NCI-H460 (cell line): ENCODE measurements around the gene GPR161. TPM values are rescaled to one million over a fixed set of nuclear protein-coding genes. Genes with fewer than 3 reads are reported as not detected.
"Not testable (repeated sequence)": the region's sequence is repeated elsewhere in the genome, so short reads cannot be mapped to it uniquely, and the experiment has no call there.

Source experiments
- DNase-seq: peaks from one replicate; pipeline ENCODE4 v3.0.0-alpha.2; 2016; ENCODE audit warnings: low read depth; ENCODE audit errors: extremely low read depth
- total RNA-seq: library from RNA; depleted of rRNA; stranded (reverse); fragments of >200 nt; shearing (Covaris generic); gene quantifications from 2 replicates; pipeline ENCODE4 v1.2.3, GENCODE V29; 2014

Gene GPR161
- total RNA-seq, 1 experiment from 2014 or later, result 2.1 TPM

DNA sequence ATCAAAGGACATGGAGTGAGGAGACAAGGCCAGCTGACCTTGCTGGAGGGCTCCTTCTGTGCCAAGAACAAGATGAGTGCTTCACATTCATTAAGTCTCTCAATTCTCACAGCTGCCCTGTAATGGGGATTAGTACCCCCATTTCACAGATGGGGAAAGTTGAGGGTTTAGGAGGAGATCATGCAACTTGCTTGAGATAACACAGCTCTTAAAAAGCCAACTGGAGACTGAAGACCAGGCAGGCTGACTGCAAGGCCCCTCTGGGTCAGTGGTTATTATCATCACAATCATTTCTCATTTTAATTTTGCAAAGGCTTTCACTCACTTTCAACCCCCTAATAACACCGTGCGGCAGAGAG, 46.8 kb downstream of the GPR161 start:
- DNase-seq, result no peak

GRCh38 chr1:168089326-168089978, 47.3 kb downstream of the GPR161 start:
- no peak for DNase-seq

DNA sequence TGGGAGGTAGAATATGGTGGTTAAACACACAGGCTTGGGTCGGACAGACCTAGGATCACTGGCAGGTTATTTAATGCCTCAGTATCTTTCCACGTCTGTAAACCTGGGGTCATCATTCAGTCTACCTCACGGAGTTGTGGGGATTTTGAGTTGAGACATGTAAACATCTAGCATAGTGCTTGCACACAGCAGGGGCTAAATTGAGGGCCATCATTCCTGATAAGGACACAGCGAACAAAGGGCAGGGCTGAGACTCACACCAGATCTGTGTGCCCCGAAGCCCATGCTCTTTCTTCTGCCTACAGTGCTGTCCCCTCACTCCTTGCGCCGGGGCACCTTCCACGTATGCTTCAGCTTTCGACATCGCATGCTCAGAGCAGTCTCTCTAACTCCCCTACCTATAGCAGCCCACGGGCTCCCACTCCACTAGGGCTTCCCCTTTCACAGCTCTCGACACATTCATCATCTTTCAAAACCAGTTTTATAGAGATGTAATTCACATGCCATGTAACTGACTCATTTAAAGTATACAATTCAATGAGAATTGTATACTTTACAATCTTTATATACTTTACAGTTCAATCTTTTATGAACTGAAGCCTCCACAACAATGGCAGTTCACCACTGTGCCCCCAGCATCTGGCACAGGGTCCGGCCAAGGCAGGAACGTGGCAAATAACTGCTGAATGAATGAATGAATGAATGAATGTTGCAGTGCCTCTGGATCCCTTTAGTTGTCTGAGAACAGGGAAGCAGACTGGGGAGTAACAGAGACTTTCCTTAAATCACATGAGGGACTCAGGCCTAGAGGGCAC, 48.0 kb downstream of the GPR161 start:
- DNase-seq, result no peak

DNA sequence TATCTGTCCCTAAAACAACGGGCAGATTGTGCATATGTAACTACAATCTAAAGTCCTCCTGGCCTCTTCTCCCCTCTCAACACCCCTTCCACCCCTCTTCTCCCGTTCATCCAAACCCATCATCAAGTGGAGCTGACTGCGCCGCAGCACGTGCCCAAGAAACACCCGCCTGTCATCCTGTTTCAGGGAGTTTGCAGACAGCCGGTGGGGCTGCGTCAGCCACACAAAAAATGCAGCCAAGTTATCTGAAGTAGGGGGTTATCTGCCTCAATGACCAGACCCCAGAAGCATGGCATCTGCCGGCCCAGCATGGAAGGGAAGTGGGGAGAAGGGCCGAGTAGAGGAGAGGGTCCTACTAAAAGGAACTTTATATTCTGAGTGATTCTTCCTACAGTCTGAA, 49.0 kb downstream of the GPR161 start:
- no peak for DNase-seq

GRCh38 chr1:168086438-168086837, 50.3 kb downstream of the GPR161 start:
- no peak for DNase-seq

- no peak for DNase-seq
These were observed 51.3 kb downstream of the GPR161 start for GRCh38 chr1:168085401-168085872.

DNA sequence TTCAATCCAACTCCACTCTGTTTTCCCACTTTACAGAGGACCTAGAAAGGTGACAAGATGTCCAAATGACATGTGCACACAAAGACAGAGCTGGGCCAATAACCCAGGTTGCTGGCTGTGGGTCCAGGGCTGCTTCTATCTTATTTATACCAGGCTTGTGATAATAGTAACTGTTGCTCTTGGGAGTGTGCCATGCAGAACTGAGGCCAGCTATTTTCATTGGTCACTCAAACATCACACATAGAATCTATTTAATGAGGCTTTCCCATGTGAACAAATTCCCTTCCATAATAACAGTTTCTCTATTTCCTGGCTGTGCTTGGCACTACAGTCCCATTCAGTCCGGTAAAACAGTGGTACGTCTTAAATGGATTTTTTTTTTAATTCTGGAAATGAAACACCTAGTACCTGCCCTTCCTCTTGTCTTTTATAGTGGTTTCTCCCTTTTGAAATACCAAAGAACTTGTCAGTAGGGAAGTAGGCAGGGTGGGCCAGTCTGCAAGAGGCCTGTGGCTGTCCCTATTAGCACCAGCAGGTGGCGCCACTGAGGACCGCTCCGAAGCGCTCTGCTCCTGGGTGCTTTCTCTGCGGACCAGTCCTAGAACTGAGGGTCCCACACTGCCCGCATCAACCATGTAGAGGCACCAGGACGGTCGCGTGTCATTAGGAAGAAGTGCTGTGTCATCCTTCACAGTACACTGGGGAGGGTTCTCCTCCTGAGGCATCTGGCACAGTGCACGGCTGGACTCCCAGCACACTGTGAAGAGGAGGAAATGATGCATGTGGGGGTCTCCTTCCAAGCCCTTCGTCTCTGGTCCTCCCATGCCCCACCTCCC, 52.1 kb downstream of the GPR161 start:
- DNase-seq, result peak; percentile 38

DNA sequence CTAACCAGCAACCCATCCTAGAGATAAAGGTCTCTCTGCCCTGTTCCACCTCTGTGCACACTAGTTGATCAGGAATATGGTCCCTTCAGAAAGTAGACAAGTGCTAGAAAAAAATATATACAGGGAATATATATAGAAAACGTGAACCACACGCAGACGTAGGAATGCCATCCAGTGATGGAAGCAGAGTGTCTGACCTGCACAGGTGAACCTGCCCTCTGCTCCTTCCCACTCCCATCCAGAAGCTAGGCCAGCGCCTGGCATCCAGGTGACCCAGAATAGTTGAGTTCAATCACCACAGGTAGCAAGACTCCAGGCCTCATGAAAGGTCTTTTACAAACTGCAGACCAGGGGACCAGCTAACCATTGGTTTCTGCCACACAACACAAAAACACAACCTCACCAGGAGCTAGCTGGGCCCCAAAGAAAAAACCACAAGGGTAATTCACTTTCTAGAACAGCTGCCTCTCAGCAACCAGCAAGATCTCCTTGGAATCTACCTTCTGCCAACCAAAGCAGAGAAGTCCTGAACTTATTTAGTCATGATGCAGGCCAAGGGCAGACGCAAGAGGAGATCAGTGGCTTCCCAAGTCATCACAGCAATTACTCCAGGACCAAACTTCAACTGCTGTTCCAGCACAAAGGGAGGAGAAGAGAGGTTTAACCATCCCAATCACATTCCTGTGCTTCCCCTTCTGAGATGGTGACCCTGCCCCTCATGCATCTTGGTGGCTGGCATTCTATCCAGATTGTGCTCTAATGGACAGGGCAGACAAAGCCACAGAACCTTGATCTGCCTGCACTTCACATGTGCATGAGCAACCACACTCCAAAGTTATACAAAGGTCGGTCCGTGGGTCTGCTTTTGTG, 53.0 kb downstream of the GPR161 start:
- DNase-seq, result no peak

DNA sequence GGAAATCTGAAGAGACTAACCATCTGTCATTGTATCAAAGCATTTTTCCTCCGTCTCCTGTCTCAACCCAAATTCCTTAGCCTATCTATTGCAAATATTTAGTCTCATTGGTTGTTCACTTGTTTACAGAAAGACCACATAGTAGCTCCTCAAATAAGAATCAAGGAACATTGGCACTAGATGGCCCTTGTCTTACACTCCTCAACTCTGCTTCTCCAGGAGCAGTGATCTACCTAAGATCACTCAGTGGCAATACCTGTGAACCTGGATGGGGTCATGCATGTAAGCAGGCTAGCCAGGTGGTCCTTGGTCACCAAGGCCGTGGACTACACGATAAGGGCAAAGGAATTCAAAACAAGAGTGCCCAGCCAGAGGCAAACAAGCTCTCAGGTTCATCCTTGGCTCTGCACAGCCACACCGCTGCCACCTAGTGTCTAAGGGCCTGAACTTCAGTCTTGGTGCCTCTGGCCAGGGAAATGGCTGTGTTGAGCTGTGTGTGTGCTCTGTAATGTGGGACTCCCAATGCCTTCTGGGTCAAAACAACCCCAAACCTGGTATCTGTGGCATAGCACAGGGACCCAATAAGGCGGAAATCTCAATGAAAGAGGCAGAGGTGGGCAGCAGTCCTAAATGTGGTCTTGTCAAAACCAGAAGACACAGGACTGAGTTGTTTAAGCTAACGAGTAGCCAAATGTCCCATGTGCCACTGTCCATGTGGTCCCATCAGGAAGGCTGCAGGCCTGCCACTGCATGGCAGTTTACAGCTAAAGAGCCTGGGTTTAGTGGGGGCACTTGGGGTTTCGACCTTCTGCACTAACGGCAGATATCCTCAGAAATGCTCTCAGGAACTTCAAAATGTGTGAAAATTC, 54.5 kb downstream of the GPR161 start:
- peak; percentile 79 for DNase-seq

DNA sequence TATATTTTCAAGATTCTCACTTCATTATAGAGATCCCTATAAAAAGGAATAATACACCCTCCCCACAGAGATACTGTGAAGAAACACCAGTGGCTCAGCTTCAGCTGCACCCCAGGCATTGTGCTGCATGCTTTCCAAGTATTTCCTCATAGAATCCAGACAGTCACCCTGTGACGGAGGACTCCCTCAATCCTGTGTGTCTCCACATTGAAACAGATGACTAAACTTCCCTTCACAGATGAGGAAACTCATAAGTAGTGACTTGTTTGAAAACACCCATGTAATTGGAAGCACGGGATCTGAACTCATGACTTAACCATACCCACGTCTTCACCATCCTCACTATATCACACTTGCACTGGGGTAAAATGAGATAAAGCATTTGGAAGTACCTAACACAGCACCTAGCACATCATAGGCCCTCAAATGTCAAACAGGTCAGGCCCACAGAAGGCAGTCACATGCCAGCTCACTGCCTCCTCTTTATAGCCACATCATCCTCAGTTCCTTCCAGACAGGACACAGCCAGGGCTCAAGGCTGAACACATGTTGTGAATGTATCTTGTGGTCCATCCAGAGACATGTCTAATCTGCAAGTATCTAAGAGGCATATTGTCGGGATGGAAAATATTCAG, 55.2 kb downstream of the GPR161 start:
- DNase-seq, result no peak

DNA sequence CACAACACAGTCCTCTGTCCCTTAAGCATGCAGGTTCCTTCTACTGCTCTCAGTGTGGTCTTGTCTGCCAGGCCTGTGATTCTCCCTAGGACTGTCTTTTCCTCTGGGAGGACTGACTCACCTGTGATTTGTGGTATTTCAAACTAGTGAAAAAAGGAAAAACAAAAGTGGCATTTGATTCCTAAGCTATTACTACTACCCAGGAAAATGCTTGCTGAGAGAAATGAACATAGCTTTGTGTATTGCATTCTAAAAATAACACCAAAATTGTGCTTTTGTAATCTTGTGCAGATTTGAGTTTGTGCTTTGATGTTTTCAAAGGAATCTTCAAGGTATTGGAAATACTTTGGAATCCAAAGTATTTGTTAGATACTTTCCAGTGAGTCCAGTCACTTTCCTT, 57.0 kb downstream of the GPR161 start:
- DNase-seq, result no peak

GRCh38 chr1:168069384-168069783, 67.3 kb downstream of the GPR161 start:
- no peak for DNase-seq

- DNase-seq, result no peak
These were observed 71.2 kb downstream of the GPR161 start for GRCh38 chr1:168065506-168065905.

GRCh38 chr1:168064216-168064615, 72.5 kb downstream of the GPR161 start:
- DNase-seq, result no peak

DNA sequence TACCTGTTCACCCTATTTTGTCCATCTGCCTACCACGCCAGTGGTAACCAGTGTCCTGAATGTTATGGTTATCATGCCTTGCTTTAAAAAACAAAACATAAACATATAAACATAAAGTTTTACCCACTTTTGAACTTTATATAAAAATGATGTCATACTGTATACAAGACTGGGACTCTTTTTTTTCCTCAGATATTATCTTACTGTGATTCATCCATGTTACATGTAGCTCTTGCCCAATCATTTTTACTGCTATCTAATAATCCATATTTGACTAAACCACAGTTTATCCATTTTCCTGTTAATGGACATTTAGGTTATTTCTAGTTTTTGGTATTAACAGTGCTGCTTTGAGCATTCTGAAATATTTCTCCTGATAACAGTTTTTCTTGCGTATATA, 78.8 kb downstream of the GPR161 start:
- DNase-seq, result no peak

- no peak for DNase-seq
These were observed 79.4 kb downstream of the GPR161 start for GRCh38 chr1:168057355-168057754.

- not testable (repeated sequence) for DNase-seq
These were observed 80.6 kb downstream of the GPR161 start for GRCh38 chr1:168056152-168056551.

- DNase-seq, result no peak
These were observed 82.6 kb downstream of the GPR161 start for GRCh38 chr1:168054117-168054516.

DNA sequence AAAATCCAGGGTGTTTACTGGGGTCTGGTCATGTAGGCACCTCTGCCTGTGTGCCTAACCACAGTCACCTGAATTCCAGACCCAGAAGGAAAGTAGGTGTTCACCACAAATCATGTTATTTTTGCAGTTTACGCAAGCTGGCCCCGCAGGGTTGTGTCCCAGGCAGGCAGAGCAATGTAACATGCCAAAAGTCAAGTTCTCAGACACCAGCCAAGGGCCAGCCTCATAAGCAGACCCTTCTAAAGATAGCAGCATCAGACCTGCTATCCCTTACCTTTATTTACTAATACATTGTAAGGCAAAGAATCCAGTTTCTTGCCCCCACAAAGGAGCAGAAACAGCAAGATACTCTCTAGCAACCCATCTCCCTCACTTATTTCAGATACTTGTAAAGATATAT, 83.0 kb downstream of the GPR161 start:
- no peak for DNase-seq
